SH-SY5Y (cell line): ENCODE measurements around the gene SLC30A3.

ENCODE experiments used
- GATA2 ChIP-seq: IDR thresholded peaks from 2 replicates; pipeline ENCODE4 v1.6.1; 2011; ENCODE audit warnings: mild to moderate bottlenecking, low read depth, low read length
- GATA3 ChIP-seq: IDR thresholded peaks from 2 replicates; pipeline ENCODE4 v1.6.1; 2011; ENCODE audit warnings: low read depth, mild to moderate bottlenecking, low read length, moderate library complexity

The SLC30A3 gene

GRCh38 chr2:27237341-27237945 is 25.4 kb downstream of the SLC30A3 start:
- TF ChIP-seq GATA2 = no peak
- no peak for TF ChIP-seq GATA3

GRCh38 chr2:27236626-27237025 is 26.2 kb downstream of the SLC30A3 start:
- TF ChIP-seq GATA2 = no peak
- TF ChIP-seq GATA3 = no peak

- TF ChIP-seq GATA2 (no peak), GATA3 (no peak)
Observed at GRCh38 chr2:27236136-27236535, 26.7 kb downstream of the SLC30A3 start.

GRCh38 chr2:27233341-27233740 is 29.5 kb downstream of the SLC30A3 start:
- TF ChIP-seq GATA2 (no peak), GATA3 (no peak)

- TF ChIP-seq GATA3 = no peak
- TF ChIP-seq GATA2 = no peak
Observed at GRCh38 chr2:27231921-27232320, 30.9 kb downstream of the SLC30A3 start.

- TF ChIP-seq GATA2 = no peak
- no peak for TF ChIP-seq GATA3
Observed at GRCh38 chr2:27227501-27227900, 35.3 kb downstream of the SLC30A3 start.

- TF ChIP-seq GATA3 = no peak
- no peak for TF ChIP-seq GATA2
Observed at GRCh38 chr2:27225526-27225925, 37.3 kb downstream of the SLC30A3 start.

GRCh38 chr2:27223416-27223815 is 39.4 kb downstream of the SLC30A3 start:
- TF ChIP-seq GATA3 (no peak), GATA2 (no peak)

GRCh38 chr2:27222407-27222806 is 40.4 kb downstream of the SLC30A3 start:
- no peak for TF ChIP-seq GATA3
- TF ChIP-seq GATA2 = no peak

GRCh38 chr2:27221166-27221565 is 41.7 kb downstream of the SLC30A3 start:
- TF ChIP-seq GATA2 (no peak), GATA3 (no peak)

- TF ChIP-seq GATA3 = no peak
- no peak for TF ChIP-seq GATA2
Observed at GRCh38 chr2:27220091-27220490, 42.8 kb downstream of the SLC30A3 start.

- TF ChIP-seq GATA3 = no peak; the same call in 1 of the 2 replicates
- TF ChIP-seq GATA2 = no peak
Observed at GRCh38 chr2:27219091-27219490, 43.8 kb downstream of the SLC30A3 start.

- no peak for TF ChIP-seq GATA3
- no peak for TF ChIP-seq GATA2
Observed at GRCh38 chr2:27218614-27219013, 44.2 kb downstream of the SLC30A3 start.

GRCh38 chr2:27217173-27218121 is 45.4 kb downstream of the SLC30A3 start, which contains the start of gene CAD:
Gene CAD, plus strand, starts transcription at chr2:27217369. Its CDS starts 183 bp downstream, at chr2:27217552.
- TF ChIP-seq GATA2 (no peak), GATA3 (no peak)

- TF ChIP-seq GATA3 (no peak), GATA2 (no peak)
Observed at GRCh38 chr2:27216416-27217137, 46.3 kb downstream of the SLC30A3 start.

GRCh38 chr2:27214941-27215340 is 47.9 kb downstream of the SLC30A3 start:
- TF ChIP-seq GATA3 (no peak), GATA2 (no peak)
